ENCODE results near the gene SWT1.

GRCh38 chr1:185213091-185213490, 56.1 kb downstream of the SWT1 start:
- TF ChIP-seq CTCF (IDR thresholded peaks at IDR 0.05) = no peak
- TF ChIP-seq EP300 (IDR thresholded peaks at IDR 0.05) = no peak
- no peak for TF ChIP-seq POLR2A (IDR thresholded peaks at IDR 0.05)
- no peak for TF ChIP-seq POLR2AphosphoS5 (IDR thresholded peaks at IDR 0.05)

Data from gastroesophageal sphincter (tissue), 3 donors.